K562 (cell line): ENCODE data around the gene RPS19. TPM values are rescaled to one million over a fixed set of nuclear protein-coding genes. Genes with fewer than 3 reads are reported as not detected.

Experiments
- ATAC-seq: fragments of 200-7000 bp; cut with Tn5 transposase; 3 replicates; pipeline ENCODE4 v1.9.1; 2020; ENCODE audit warnings: moderate library complexity
- BruUV-seq: library from RNA; stranded (reverse); fragments of 400-500 nt; replicated peaks from 2 replicates; lab custom pipeline; 2021; lab: Mats Ljungman, UMichigan
- CTCF ChIA-PET: fragments of 300-600 bp; formaldehyde crosslinking; extraction: SDS; loops from one replicate; lab custom pipeline; 2021; ENCODE audit warnings: low intra/inter-chr PET ratio; lab: Yijun Ruan, JAX
- POLR2A ChIA-PET: fragments of 300-600, 350-650 bp; sonication (Branson Sonifier 250); formaldehyde crosslinking; extraction: SDS; loops from one replicate; lab custom pipeline; 2021; ENCODE audit warnings: antibody characterized with exemption, inconsistent platforms; lab: Yijun Ruan, JAX
- DNase-seq, 4 experiments: peaks; one replicate each; pipeline versions ENCODE4 v3.0.0 to v3.0.0-alpha.2; 2011 to 2018; ENCODE audit warnings: low spot score in 3 of 4, mixed read lengths in 3 of 4; ENCODE audit errors: extremely low read depth in 1 of 4
- FAIRE-seq: peaks from 2 replicates; lab custom pipeline; 2011; peaks lifted over from hg19 to GRCh38; lab: Jason Lieb, UNC
- H2AFZ ChIP-seq: 2 replicates; pipeline ENCODE4 v1.6.0; 2011; ENCODE audit warnings: low read depth, low read length, control low read depth, inconsistent platforms
- H3K27ac ChIP-seq: fragments of 200-600 bp; 3 replicates; pipeline ENCODE4 v1.8.0; 2011; ENCODE audit warnings: low read depth, mild to moderate bottlenecking, control low read depth, inconsistent platforms, low read length, moderate library complexity, mixed read lengths; ENCODE audit errors: extremely low read depth
- H3K27me3 ChIP-seq, 2 experiments: fragments of 300-600 bp in 1 of 2; 2 replicates in 1 of 2; 3 replicates in 1 of 2; pipeline versions ENCODE4 v1.6.0 to v1.8.0; 2011; ENCODE audit warnings: inconsistent platforms in 2 of 2, low read length in 2 of 2, mild to moderate bottlenecking in 1 of 2, mixed read lengths in 1 of 2, moderate library complexity in 1 of 2; ENCODE audit not compliant: control insufficient read depth in 2 of 2, insufficient read depth in 2 of 2
- H3K36me3 ChIP-seq: fragments of 300-600 bp; 3 replicates; pipeline ENCODE4 v1.8.0; 2011; ENCODE audit warnings: mild to moderate bottlenecking, low read length, inconsistent platforms; ENCODE audit not compliant: control insufficient read depth, insufficient read depth
- H3K4me1 ChIP-seq, 2 experiments: fragments of 200-600 bp in 1 of 2; replicated peaks in 1 of 2; 2 replicates in 1 of 2; 3 replicates in 1 of 2; pipeline versions ENCODE4 v1.5.1 to v1.8.0; 2011; ENCODE audit warnings: inconsistent platforms in 2 of 2, low read length in 2 of 2, mild to moderate bottlenecking in 1 of 2, mixed read lengths in 1 of 2, moderate library complexity in 1 of 2; ENCODE audit not compliant: control insufficient read depth in 2 of 2, insufficient read depth in 2 of 2
- H3K4me2 ChIP-seq: 2 replicates; pipeline ENCODE4 v1.6.1; 2011; ENCODE audit warnings: low read length, control low read depth, inconsistent platforms, mixed read lengths; ENCODE audit not compliant: insufficient read depth
- H3K4me3 ChIP-seq: fragments of 200-600 bp; sonication (generic), shearing (Covaris generic); 2 replicates; pipeline ENCODE4 v1.5.1; 2016; ENCODE audit warnings: control low read depth, inconsistent platforms
- H3K79me2 ChIP-seq: fragments of 200-600 bp; 3 replicates; pipeline ENCODE4 v1.8.0; 2011; ENCODE audit warnings: low read length, inconsistent platforms; ENCODE audit not compliant: control insufficient read depth, insufficient read depth
- H3K9ac ChIP-seq, 2 experiments: 2 replicates each; pipeline versions ENCODE4 v1.6.0 to v1.6.1; 2011; ENCODE audit warnings: low read depth in 2 of 2, low read length in 2 of 2, control low read depth in 1 of 2, inconsistent platforms in 1 of 2, mild to moderate bottlenecking in 1 of 2, mixed read lengths in 1 of 2; ENCODE audit not compliant: insufficient read depth in 1 of 2
- H3K9me1 ChIP-seq: one replicate; pipeline ENCODE4 v1.6.0; 2011; ENCODE audit warnings: inconsistent platforms, mild to moderate bottlenecking, low read length, moderate library complexity; ENCODE audit not compliant: control insufficient read depth, insufficient read depth
- H3K9me3 ChIP-seq: replicated peaks from 2 replicates; pipeline ENCODE4 v1.5.1; 2011; ENCODE audit warnings: low read depth, low read length, inconsistent platforms; ENCODE audit not compliant: control insufficient read depth, insufficient read depth
- H4K20me1 ChIP-seq: replicated peaks from 2 replicates; pipeline ENCODE4 v1.6.1; 2011; ENCODE audit warnings: low read length, inconsistent platforms, mixed read lengths; ENCODE audit not compliant: control insufficient read depth, insufficient read depth
- NUFIP1 ChIP-seq: fragments of 450-650 bp; IDR thresholded peaks from 2 replicates; pipeline ENCODE4 v1.6.1; 2018; ENCODE audit not compliant: partially characterized antibody
- PURB ChIP-seq: sonication (generic); formaldehyde crosslinking; IDR thresholded peaks from 2 replicates; pipeline ENCODE4 v1.9.0; 2021; ENCODE audit warnings: low read depth, mild to moderate bottlenecking, missing genetic modification reagents
- TCF7 ChIP-seq: sonication (generic); IDR thresholded peaks from 2 replicates; pipeline ENCODE4 v1.6.1; 2016; ENCODE audit warnings: antibody characterized with exemption, borderline replicate concordance
- TEAD1 ChIP-seq, 2 experiments: fragments of 450-650 bp in 1 of 2; sonication (generic) in 1 of 2; formaldehyde crosslinking; IDR thresholded peaks; 2 replicates each; pipeline versions ENCODE4 v1.4.0 to v1.8.0; 2020 to 2022; ENCODE audit warnings: mild to moderate bottlenecking in 2 of 2, missing genetic modification reagents in 1 of 2
- ZNF184 ChIP-seq: sonication (generic); formaldehyde crosslinking; IDR thresholded peaks from 2 replicates; pipeline ENCODE4 v1.5.0; 2020; ENCODE audit warnings: missing genetic modification reagents
- WGBS: fragments of 100-300 bp; shearing (Covaris generic); methylation state at CpG from one replicate; pipeline ENCODE4 v1.1.6; 2016; ENCODE audit warnings: low coverage, mixed read lengths; ENCODE audit not compliant: insufficient coverage; ENCODE audit errors: missing lambda C conversion rate; 5-methylcytosine and 5-hydroxymethylcytosine counted together
- in situ Hi-C: fragments of 300-500 bp; cut with MboI; formaldehyde crosslinking; loops from 4 replicates; pipeline ENCODE4 v1.15.0; 2018; ENCODE audit warnings: inconsistent platforms, mixed read lengths
- intact Hi-C: fragments of 100-400 bp; cut with micrococcal nuclease; formaldehyde crosslinking; loops from 2 replicates; pipeline ENCODE4 v1.14.2; 2022
- polyA plus RNA-seq, 8 experiments: library from polyadenylated mRNA; depleted of rRNA in 4 of 8; stranded (reverse) in 5 of 8; unstranded in 3 of 8; fragments of >200 nt; fragmentation: Nextera tagmentation in 2 of 8; fragmentation: Illumina TruSeq in 1 of 8; extraction: Ambion mirVana in 2 of 8; extraction: Trizol in 1 of 8; gene quantifications; 2 replicates each; pipeline versions ENCODE4 v1.2.1 to v1.2.3, GENCODE V29; 2011 to 2014; ENCODE audit warnings: inconsistent platforms in 1 of 8, missing spikeins in 1 of 8
- total RNA-seq, 7 experiments: library from RNA; depleted of rRNA in 6 of 7; stranded (reverse); fragments of >200 nt in 6 of 7; fragmentation: Illumina TruSeq in 2 of 7; extraction: Trizol in 2 of 7; gene quantifications; 2 replicates each; pipeline versions ENCODE4 v1.2.1 to v1.2.3, GENCODE V29; 2011 to 2021; ENCODE audit warnings: low replicate concordance in 1 of 7
- TF ChIP-seq, protein P1 (sequence below): fragments of 250-450 bp; sonication (Bioruptor Pico); IDR thresholded peaks from 2 replicates; pipeline ENCODE4 v1.4.0; 2020; ENCODE audit warnings: mild to moderate bottlenecking
- TF ChIP-seq, protein P2 (sequence below): fragments of 250-450 bp; sonication (Bioruptor Pico); IDR thresholded peaks from 2 replicates; pipeline ENCODE4 v1.4.0; 2020; ENCODE audit warnings: mild to moderate bottlenecking, moderate library complexity

Gene RPS19
- total and polyA plus RNA-seq, 9 of the 15 experiments (the other 6 are each of a cell fraction or from before 2014, with no cell fraction given) = 1,964 to 3,408 (median 2,747) TPM

DNA sequence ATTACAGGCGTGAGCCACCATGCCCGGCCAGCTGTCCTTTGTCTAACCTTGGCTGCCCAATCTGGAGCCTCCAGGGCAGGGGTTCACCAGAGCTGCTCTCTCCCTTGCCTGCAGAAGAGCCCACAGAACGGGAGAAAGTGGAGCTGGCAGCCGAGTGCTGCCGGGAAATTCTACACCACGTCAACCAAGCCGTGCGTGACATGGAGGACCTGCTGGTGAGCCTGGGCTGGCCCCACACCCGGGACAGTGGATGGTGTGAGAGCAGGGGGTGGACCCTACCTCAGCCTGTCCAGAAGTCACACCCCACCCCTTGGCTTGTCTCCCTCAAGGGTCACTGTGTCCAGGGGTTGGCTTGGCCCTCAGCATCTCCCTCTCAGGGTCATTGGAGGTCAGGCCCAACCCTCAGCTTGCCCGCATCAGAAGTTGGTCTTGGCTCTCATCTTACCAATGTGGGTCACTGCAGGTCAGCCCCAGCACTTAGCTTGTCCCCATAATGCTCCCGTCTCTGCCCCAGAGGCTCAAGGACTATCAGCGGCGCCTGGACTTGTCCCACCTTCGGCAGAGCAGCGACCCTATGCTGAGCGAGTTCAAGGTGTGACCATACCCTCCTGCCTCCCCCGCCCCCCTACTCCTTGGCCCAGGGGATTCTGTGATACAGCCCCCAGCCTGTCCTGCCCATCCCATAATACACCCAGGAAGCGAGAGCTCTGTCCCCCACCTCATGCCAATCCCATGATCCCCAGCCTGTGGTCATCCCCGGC is 43.3 kb downstream of the RPS19 start:
- Histone ChIP-seq H3K9ac (no peak overlapping the region), H3K4me3 (no peak overlapping the region), H3K4me1 (peaks cover 0 to 24% of the 10 kb centered on the region in 2 experiments; a peak in 2 of 5 replicates), H3K27me3 (no peaks in the 10 kb centered on the region), H2AFZ (no peak overlapping the region), H3K4me2 (no peak overlapping the region), H3K9me3 (no peaks in the 10 kb centered on the region), H3K9me1 (peaks cover 4% of the 10 kb centered on the region), H3K27ac (no peak overlapping the region), H3K79me2 (no peaks in the 10 kb centered on the region), H4K20me1 (no peaks in the 10 kb centered on the region), H3K36me3 (peaks cover 76% of the 10 kb centered on the region)
- TF ChIP-seq TCF7 (no peak), ZNF184 (no peak), NUFIP1 (no peak), TEAD1 (CRISPR knock-in tag; IDR thresholded peaks at IDR 0.05) (no peak), PURB (no peak)
- TF ChIP-seq, protein P1, sequence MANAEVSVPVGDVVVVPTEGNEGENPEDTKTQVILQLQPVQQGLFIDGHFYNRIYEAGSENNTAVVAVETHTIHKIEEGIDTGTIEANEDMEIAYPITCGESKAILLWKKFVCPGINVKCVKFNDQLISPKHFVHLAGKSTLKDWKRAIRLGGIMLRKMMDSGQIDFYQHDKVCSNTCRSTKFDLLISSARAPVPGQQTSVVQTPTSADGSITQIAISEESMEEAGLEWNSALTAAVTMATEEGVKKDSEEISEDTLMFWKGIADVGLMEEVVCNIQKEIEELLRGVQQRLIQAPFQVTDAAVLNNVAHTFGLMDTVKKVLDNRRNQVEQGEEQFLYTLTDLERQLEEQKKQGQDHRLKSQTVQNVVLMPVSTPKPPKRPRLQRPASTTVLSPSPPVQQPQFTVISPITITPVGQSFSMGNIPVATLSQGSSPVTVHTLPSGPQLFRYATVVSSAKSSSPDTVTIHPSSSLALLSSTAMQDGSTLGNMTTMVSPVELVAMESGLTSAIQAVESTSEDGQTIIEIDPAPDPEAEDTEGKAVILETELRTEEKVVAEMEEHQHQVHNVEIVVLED (CRISPR knock-in tag) = no peak
- TF ChIP-seq, protein P2, sequence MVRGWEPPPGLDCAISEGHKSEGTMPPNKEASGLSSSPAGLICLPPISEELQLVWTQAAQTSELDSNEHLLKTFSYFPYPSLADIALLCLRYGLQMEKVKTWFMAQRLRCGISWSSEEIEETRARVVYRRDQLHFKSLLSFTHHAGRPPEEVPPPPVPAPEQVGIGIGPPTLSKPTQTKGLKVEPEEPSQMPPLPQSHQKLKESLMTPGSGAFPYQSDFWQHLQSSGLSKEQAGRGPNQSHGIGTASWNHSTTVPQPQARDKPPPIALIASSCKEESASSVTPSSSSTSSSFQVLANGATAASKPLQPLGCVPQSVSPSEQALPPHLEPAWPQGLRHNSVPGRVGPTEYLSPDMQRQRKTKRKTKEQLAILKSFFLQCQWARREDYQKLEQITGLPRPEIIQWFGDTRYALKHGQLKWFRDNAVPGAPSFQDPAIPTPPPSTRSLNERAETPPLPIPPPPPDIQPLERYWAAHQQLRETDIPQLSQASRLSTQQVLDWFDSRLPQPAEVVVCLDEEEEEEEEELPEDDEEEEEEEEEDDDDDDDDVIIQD (CRISPR knock-in tag) = no peak
- no TSS peak for BruUV-seq
- WGBS = 88% methylated on average over 15 of the region's 19 CpGs
- intact Hi-C loops = no loop called here
- DNase-seq (no peak), ATAC-seq (no peak), FAIRE-seq (no peak)
- POLR2A ChIA-PET = interaction anchor here (0.5 to 1.2 kb wide), 4 partner anchors 18 to 47 kb away, joined by 3 to 5 read pairs (median 3); partner anchors contain the start of genes ERFL and RPS19
- in situ Hi-C loops = no loop called here
- CTCF ChIA-PET = no interaction called here
